NCI-H526 (cell line): ENCODE results near the gene ATG2A.

Experiments used
- DNase-seq, 2 experiments: peaks; one replicate each; lab custom pipeline; 2025; lab: John Stamatoyannopoulos, UW

Gene ATG2A

GRCh38 chr11:64916775-64917662, at the start of gene ATG2A:
ATG2A (minus strand) TSS chr11:64917209; CDS start chr11:64917135, 74 bp downstream.
- DNase-seq, result peak; percentile 100

GRCh38 chr11:64963072-64963631, 46.1 kb upstream of the ATG2A start:
- no peak for DNase-seq

- no peak for DNase-seq
Measured at GRCh38 chr11:64960719-64961118, 43.7 kb upstream of the ATG2A start.

GRCh38 chr11:64959498-64959897, 42.5 kb upstream of the ATG2A start:
- peak; percentile 50 to 65 for DNase-seq

GRCh38 chr11:64954201-64954600, 37.2 kb upstream of the ATG2A start:
- DNase-seq, result no peak

GRCh38 chr11:64951529-64951928, 34.5 kb upstream of the ATG2A start:
- DNase-seq, result no peak

GRCh38 chr11:64947208-64947814, 30.3 kb upstream of the ATG2A start:
- DNase-seq, result no peak

GRCh38 chr11:64936539-64936938, 19.5 kb upstream of the ATG2A start:
- no peak for DNase-seq

- DNase-seq, result peak; percentile 51 to 67
Measured at GRCh38 chr11:64935359-64936081, 18.5 kb upstream of the ATG2A start, which contains the start of gene GPHA2. GPHA2 (minus strand) TSS chr11:64935893; CDS start chr11:64935460, 433 bp downstream.

- peak in 1 of 2 experiments; percentile 38 for DNase-seq
Measured at GRCh38 chr11:64934682-64935358, 17.8 kb upstream of the ATG2A start.

- no peak for DNase-seq
Measured at GRCh38 chr11:64933935-64934681, 17.1 kb upstream of the ATG2A start.

GRCh38 chr11:64933213-64933934, 16.4 kb upstream of the ATG2A start:
- no peak for DNase-seq

GRCh38 chr11:64932324-64932723, 15.3 kb upstream of the ATG2A start:
- no peak for DNase-seq

GRCh38 chr11:64931290-64931689, 14.3 kb upstream of the ATG2A start:
- no peak for DNase-seq

- no peak for DNase-seq
Measured at GRCh38 chr11:64930340-64930739, 13.3 kb upstream of the ATG2A start.

- no peak for DNase-seq
Measured at GRCh38 chr11:64929625-64930024, 12.6 kb upstream of the ATG2A start.

GRCh38 chr11:64928957-64929356, 11.9 kb upstream of the ATG2A start:
- no peak for DNase-seq

- DNase-seq, result no peak
Measured at GRCh38 chr11:64926689-64927088, 9.7 kb upstream of the ATG2A start.

- DNase-seq, result no peak
Measured at GRCh38 chr11:64925536-64926436, 8.8 kb upstream of the ATG2A start.
